B cell (primary cell): ENCODE data around the gene CHD9. TPM values are rescaled to one million over a fixed set of nuclear protein-coding genes. Genes with fewer than 3 reads are reported as not detected.

Experiments
- ATAC-seq: fragments of 200-7000 bp; cut with Tn5 transposase; one replicate; pipeline ENCODE4 v1.10.0; 2021; ENCODE audit warnings: low read depth, mild to moderate bottlenecking, moderate number of reproducible peaks, moderate library complexity
- CTCF ChIA-PET: fragments of 350-600 bp; sonication (Branson Sonifier 250); formaldehyde crosslinking; loops from one replicate; lab custom pipeline; 2021; ENCODE audit warnings: antibody characterized with exemption, inconsistent platforms; lab: Charles Lee
- POLR2A ChIA-PET: fragments of 350-600 bp; sonication (Branson Sonifier 250); formaldehyde crosslinking; loops from one replicate; lab custom pipeline; 2021; ENCODE audit warnings: antibody characterized with exemption; lab: Charles Lee
- DNase-seq: peaks from one replicate; pipeline ENCODE4 v3.0.0; 2013
- H2AFZ ChIP-seq: 2 replicates; pipeline ENCODE4 v1.6.1; 2012; ENCODE audit warnings: mild to moderate bottlenecking, low read depth, low read length; ENCODE audit not compliant: insufficient read depth, poor library complexity, severe bottlenecking
- H3K27ac ChIP-seq, 2 donors: 1 replicate in 1 of 2; 2 replicates in 1 of 2; pipeline ENCODE4 v1.5.1; 2012 to 2013; ENCODE audit warnings: low read length in 2 of 2, mild to moderate bottlenecking in 2 of 2, moderate library complexity in 1 of 2
- H3K27me3 ChIP-seq, 4 experiments: fragments of 200-600 bp in 1 of 4; sonication (generic) in 1 of 4; replicated peaks in 1 of 4; 1 replicate in 2 of 4; 2 replicates in 2 of 4; pipeline versions ENCODE4 v1.6.1 to v1.7.0; 2013 to 2016; ENCODE audit warnings: low read length in 3 of 4, mild to moderate bottlenecking in 2 of 4, mixed read lengths in 1 of 4, moderate library complexity in 1 of 4; ENCODE audit not compliant: insufficient read depth in 4 of 4, control insufficient read depth in 3 of 4; ENCODE audit errors: control extremely low read depth in 1 of 4
- H3K36me3 ChIP-seq, 2 experiments: replicated peaks in 1 of 2; 1 replicate in 1 of 2; 2 replicates in 1 of 2; pipeline versions ENCODE4 v1.6.1 to v1.7.1; 2013; ENCODE audit warnings: low read length in 1 of 2; ENCODE audit not compliant: insufficient read depth in 2 of 2, control insufficient read depth in 1 of 2; ENCODE audit errors: control extremely low read depth in 1 of 2, extremely low read depth in 1 of 2
- H3K4me1 ChIP-seq, 2 donors: fragments of 200-600 bp in 1 of 2; sonication (generic) in 1 of 2; 1 replicate in 1 of 2; 2 replicates in 1 of 2; pipeline versions ENCODE4 v1.5.1 to v1.6.1; 2013 to 2017; ENCODE audit warnings: low read length in 2 of 2; ENCODE audit not compliant: control insufficient read depth in 2 of 2, insufficient read depth in 2 of 2
- H3K4me2 ChIP-seq: replicated peaks from 2 replicates; pipeline ENCODE3; 2012; ENCODE audit warnings: mild to moderate bottlenecking, low read depth, low read length; ENCODE audit not compliant: poor library complexity, severe bottlenecking
- H3K4me3 ChIP-seq, 5 experiments: fragments of 200-600 bp in 1 of 5; sonication (generic) in 1 of 5; 1 replicate in 3 of 5; 2 replicates in 2 of 5; pipeline versions ENCODE4 v1.5.1 to v1.7.0; 2011 to 2016; ENCODE audit warnings: low read length in 4 of 5, mild to moderate bottlenecking in 4 of 5, low read depth in 2 of 5, control low read depth in 1 of 5, moderate library complexity in 1 of 5; ENCODE audit not compliant: insufficient read depth in 1 of 5; ENCODE audit errors: control extremely low read depth in 1 of 5, extremely low read depth in 1 of 5
- H3K79me2 ChIP-seq: fragments of 200-600 bp; sonication (generic); one replicate; pipeline ENCODE4 v1.6.0; 2016; ENCODE audit warnings: low read length; ENCODE audit not compliant: control insufficient read depth, insufficient read depth
- H3K9ac ChIP-seq: fragments of 200-600 bp; sonication (generic); 2 replicates; pipeline ENCODE4 v1.6.1; 2017; ENCODE audit warnings: mild to moderate bottlenecking, low read length, moderate library complexity
- H3K9me3 ChIP-seq, 3 donors: one replicate each; pipeline versions ENCODE4 v1.6.1 to v1.7.1; 2013; ENCODE audit warnings: low read length in 2 of 3; ENCODE audit not compliant: control insufficient read depth in 2 of 3, insufficient read depth in 1 of 3; ENCODE audit errors: control extremely low read depth in 1 of 3
- H4K20me1 ChIP-seq: 2 replicates; pipeline ENCODE4 v1.6.0; 2012; ENCODE audit warnings: mild to moderate bottlenecking, low read length; ENCODE audit not compliant: insufficient read depth, control insufficient read depth, poor library complexity, severe bottlenecking
- H3K27ac Mint-ChIP-seq: one replicate; pipeline ENCODE4 v1.8.0; 2021; ENCODE audit warnings: mixed read lengths
- H3K27me3 Mint-ChIP-seq: one replicate; pipeline ENCODE4 v1.8.0; 2021; ENCODE audit warnings: mixed read lengths
- H3K4me1 Mint-ChIP-seq: one replicate; pipeline ENCODE4 v1.8.0; 2021; ENCODE audit warnings: mixed read lengths
- H3K4me3 Mint-ChIP-seq: one replicate; pipeline ENCODE4 v1.8.0; 2021; ENCODE audit warnings: mixed read lengths
- H3K9me3 Mint-ChIP-seq: one replicate; pipeline ENCODE4 v1.8.0; 2022; ENCODE audit warnings: mixed read lengths; ENCODE audit not compliant: insufficient read depth
- CTCF ChIP-seq: fragments of 200-600 bp; IDR thresholded peaks from one replicate; pipeline ENCODE4 v1.8.0; 2022; ENCODE audit warnings: antibody characterized with exemption, mild to moderate bottlenecking
- EZH2 ChIP-seq: IDR thresholded peaks from 2 replicates; pipeline ENCODE4 v1.6.1; 2012; ENCODE audit warnings: borderline replicate concordance, low read depth, mild to moderate bottlenecking, moderate library complexity, low read length; ENCODE audit not compliant: insufficient read depth, poor library complexity, severe bottlenecking
- WGBS: methylation state at CpG from one replicate; pipeline ENCODE4 v1.1.5; 2013; ENCODE audit warnings: missing lambda C conversion rate; ENCODE audit not compliant: insufficient coverage; 5-methylcytosine and 5-hydroxymethylcytosine counted together
- intact Hi-C: fragments of 100-400 bp; cut with micrococcal nuclease; formaldehyde crosslinking; loops from one replicate; pipeline ENCODE4 v1.10.0; 2022
- polyA plus RNA-seq: library from polyadenylated mRNA; depleted of rRNA; stranded (reverse); fragments of >200 nt; gene quantifications from 2 replicates; pipeline ENCODE4 v1.2.3, GENCODE V29; 2012
- total RNA-seq, 2 donors: library from RNA; stranded (reverse); fragments of 120-200 nt in 1 of 2; gene quantifications; 1 replicate in 1 of 2; 2 replicates in 1 of 2; pipeline versions ENCODE4 v1.2.3 to v1.2.4, GENCODE V29; 2013 to 2022

The CHD9 gene
- total and polyA plus RNA-seq, 2 donors (not counting 1 experiment from before 2014, with no cell fraction given), result 12.2 to 102 TPM

GRCh38 chr16:53282328-53282727 lies 227.5 kb downstream of the CHD9 start:
- no peak overlapping the region for H3K9ac ChIP-seq
- ChIA-PET POLR2A (no interaction called here), CTCF (interaction anchor here (2.3 kb wide), 2 partner anchors 227 to 1091 kb away, joined by 14 to 21 read pairs; partner anchors contain the start of gene CHD9)
- peaks cover 12 to 52% of the 10 kb centered on the region in 2 experiments for H3K36me3 ChIP-seq
- peaks cover 0 to 2% (median 0%) of the 10 kb centered on the region in 3 donors for H3K9me3 ChIP-seq
- Mint-ChIP-seq H3K27ac (no peak overlapping the region), H3K27me3 (no peaks in the 10 kb centered on the region), H3K4me1 (no peaks in the 10 kb centered on the region), H3K4me3 (no peak overlapping the region), H3K9me3 (no peaks in the 10 kb centered on the region)
- no peak for ATAC-seq
- no peaks in the 10 kb centered on the region for H3K79me2 ChIP-seq
- H4K20me1 ChIP-seq, result no peaks in the 10 kb centered on the region
- H3K4me3 ChIP-seq, result no peak overlapping the region
- intact Hi-C loops, result no loop called here
- DNase-seq, result no peak
- no peak overlapping the region for H2AFZ ChIP-seq
- no peaks in the 10 kb centered on the region for H3K4me1 ChIP-seq
- H3K27me3 ChIP-seq, result no peaks in the 10 kb centered on the region
- no peak overlapping the region for H3K4me2 ChIP-seq
- 96% methylated on average over 5 of the region's 5 CpGs for WGBS
- H3K27ac ChIP-seq, result no peak overlapping the region
- TF ChIP-seq CTCF (no peak), EZH2 (no peak)

GRCh38 chr16:53282975-53283946 lies 228.5 kb downstream of the CHD9 start:
- DNase-seq (peak; percentile 29), ATAC-seq (no peak)

More at GRCh38 chr16:53282975-53283946, 228.5 kb downstream of the CHD9 start:
- no peaks in the 10 kb centered on the region for H3K27me3 ChIP-seq
- no peaks in the 10 kb centered on the region for H4K20me1 ChIP-seq
- no CpG with 5 or more reads among the region's 3 CpGs for WGBS
- no peak overlapping the region for H3K4me3 ChIP-seq
- no peaks in the 10 kb centered on the region for H3K9me3 ChIP-seq
- no peak overlapping the region for H3K27ac ChIP-seq
- no peak overlapping the region for H2AFZ ChIP-seq
- TF ChIP-seq CTCF (peak; percentile 55), EZH2 (no peak)
- no peaks in the 10 kb centered on the region for H3K4me1 Mint-ChIP-seq
- H3K4me2 ChIP-seq, result no peak overlapping the region
- no peaks in the 10 kb centered on the region for H3K9me3 Mint-ChIP-seq
- H3K79me2 ChIP-seq, result no peaks in the 10 kb centered on the region
- CTCF ChIA-PET, result interaction anchor here (0.7 to 2.3 kb wide), 9 partner anchors 14 to 1092 kb away, joined by 3 to 21 read pairs (median 4); partner anchors contain the start of gene CHD9
- H3K4me3 Mint-ChIP-seq, result no peak overlapping the region
- H3K4me1 ChIP-seq, result no peaks in the 10 kb centered on the region
- intact Hi-C loops, result no loop called here
- no peak overlapping the region for H3K27ac Mint-ChIP-seq
- no peak overlapping the region for H3K9ac ChIP-seq
- H3K36me3 ChIP-seq, result peaks cover 10 to 51% of the 10 kb centered on the region in 2 experiments
- POLR2A ChIA-PET, result no interaction called here
- no peaks in the 10 kb centered on the region for H3K27me3 Mint-ChIP-seq
